ENCODE measurements around the gene BGN. TPM values are rescaled to one million over a fixed set of nuclear protein-coding genes. Genes with fewer than 3 reads are reported as not detected.

The BGN gene
- total RNA-seq, 1 experiment from 2014 or later = 2.9 TPM

DNA sequence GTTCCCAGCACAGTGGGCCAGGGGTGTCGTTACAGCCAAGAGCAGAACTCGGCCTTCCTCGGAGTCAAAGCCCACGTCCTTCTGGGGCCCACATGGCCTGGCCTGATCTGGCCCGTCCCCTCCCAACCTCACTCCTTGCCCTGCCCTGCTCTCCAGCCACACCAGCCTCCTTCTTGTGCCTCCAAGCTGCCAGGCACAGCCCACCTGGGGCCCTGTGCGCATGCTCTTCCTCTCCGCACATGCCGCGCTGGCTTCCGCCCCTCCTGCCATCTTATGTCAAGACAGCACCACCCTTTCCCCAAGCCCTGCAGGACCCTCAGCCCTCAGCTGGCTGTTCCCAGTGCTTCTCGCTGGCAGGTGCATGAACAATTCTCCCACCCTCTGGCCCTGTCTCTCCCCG lies 31.2 kb upstream of the BGN start:
- intact Hi-C loops (cut with micrococcal nuclease; ENCODE audit: unreplicated experiment) (no loop called here), in situ Hi-C loops (cut with HindIII; ENCODE audit: low pct_unique_long_range_greater_than_20kb, low sequenced_read_pairs) (no loop called here)
- ChIA-PET POLR2A (no interaction called here), CTCF (no interaction called here)
- H3K4me3 ChIP-seq (ENCODE audit: low read depth in 2 of 2, low read length in 2 of 2) = no peak overlapping the region
- no peaks in the 10 kb centered on the region for H3K36me3 ChIP-seq (ENCODE audit: control insufficient read depth, insufficient read depth, low read length)
- H3K9me3 ChIP-seq (ENCODE audit: control insufficient read depth, insufficient read depth, low read depth, low read length) = no peaks in the 10 kb centered on the region
- no TSS peak for BruUV-seq (replicated peaks)
- no peak for ATAC-seq
- TF ChIP-seq SIN3A (IDR thresholded peaks at IDR 0.05; ENCODE audit: borderline replicate concordance, insufficient read depth, low read depth, low read length) = no peak
- TF ChIP-seq, protein P1, sequence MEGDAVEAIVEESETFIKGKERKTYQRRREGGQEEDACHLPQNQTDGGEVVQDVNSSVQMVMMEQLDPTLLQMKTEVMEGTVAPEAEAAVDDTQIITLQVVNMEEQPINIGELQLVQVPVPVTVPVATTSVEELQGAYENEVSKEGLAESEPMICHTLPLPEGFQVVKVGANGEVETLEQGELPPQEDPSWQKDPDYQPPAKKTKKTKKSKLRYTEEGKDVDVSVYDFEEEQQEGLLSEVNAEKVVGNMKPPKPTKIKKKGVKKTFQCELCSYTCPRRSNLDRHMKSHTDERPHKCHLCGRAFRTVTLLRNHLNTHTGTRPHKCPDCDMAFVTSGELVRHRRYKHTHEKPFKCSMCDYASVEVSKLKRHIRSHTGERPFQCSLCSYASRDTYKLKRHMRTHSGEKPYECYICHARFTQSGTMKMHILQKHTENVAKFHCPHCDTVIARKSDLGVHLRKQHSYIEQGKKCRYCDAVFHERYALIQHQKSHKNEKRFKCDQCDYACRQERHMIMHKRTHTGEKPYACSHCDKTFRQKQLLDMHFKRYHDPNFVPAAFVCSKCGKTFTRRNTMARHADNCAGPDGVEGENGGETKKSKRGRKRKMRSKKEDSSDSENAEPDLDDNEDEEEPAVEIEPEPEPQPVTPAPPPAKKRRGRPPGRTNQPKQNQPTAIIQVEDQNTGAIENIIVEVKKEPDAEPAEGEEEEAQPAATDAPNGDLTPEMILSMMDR (IDR thresholded peaks at IDR 0.05) = no peak
- no peak for TF ChIP-seq TCF7L2 (IDR thresholded peaks at IDR 0.05; ENCODE audit: low read depth, low read length)
- no peak for TF ChIP-seq POLR2AphosphoS5 (IDR thresholded peaks at IDR 0.05; ENCODE audit: low read depth, low read length)
- TF ChIP-seq, protein P2, sequence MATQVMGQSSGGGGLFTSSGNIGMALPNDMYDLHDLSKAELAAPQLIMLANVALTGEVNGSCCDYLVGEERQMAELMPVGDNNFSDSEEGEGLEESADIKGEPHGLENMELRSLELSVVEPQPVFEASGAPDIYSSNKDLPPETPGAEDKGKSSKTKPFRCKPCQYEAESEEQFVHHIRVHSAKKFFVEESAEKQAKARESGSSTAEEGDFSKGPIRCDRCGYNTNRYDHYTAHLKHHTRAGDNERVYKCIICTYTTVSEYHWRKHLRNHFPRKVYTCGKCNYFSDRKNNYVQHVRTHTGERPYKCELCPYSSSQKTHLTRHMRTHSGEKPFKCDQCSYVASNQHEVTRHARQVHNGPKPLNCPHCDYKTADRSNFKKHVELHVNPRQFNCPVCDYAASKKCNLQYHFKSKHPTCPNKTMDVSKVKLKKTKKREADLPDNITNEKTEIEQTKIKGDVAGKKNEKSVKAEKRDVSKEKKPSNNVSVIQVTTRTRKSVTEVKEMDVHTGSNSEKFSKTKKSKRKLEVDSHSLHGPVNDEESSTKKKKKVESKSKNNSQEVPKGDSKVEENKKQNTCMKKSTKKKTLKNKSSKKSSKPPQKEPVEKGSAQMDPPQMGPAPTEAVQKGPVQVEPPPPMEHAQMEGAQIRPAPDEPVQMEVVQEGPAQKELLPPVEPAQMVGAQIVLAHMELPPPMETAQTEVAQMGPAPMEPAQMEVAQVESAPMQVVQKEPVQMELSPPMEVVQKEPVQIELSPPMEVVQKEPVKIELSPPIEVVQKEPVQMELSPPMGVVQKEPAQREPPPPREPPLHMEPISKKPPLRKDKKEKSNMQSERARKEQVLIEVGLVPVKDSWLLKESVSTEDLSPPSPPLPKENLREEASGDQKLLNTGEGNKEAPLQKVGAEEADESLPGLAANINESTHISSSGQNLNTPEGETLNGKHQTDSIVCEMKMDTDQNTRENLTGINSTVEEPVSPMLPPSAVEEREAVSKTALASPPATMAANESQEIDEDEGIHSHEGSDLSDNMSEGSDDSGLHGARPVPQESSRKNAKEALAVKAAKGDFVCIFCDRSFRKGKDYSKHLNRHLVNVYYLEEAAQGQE (IDR thresholded peaks at IDR 0.05; ENCODE audit: insufficient read depth in 1 of 2, low read depth in 2 of 2, low read length in 1 of 2) = no peak
- no peaks in the 10 kb centered on the region for H3K4me1 ChIP-seq (ENCODE audit: control insufficient read depth, insufficient read depth, low read length)
- no peaks in the 10 kb centered on the region for H3K27me3 ChIP-seq (ENCODE audit: control insufficient read depth, insufficient read depth, low read length)
- H3K27ac ChIP-seq (ENCODE audit: low read length) = no peak overlapping the region
- no peak for DNase-seq (ENCODE audit: low read depth, low spot score)

DNA sequence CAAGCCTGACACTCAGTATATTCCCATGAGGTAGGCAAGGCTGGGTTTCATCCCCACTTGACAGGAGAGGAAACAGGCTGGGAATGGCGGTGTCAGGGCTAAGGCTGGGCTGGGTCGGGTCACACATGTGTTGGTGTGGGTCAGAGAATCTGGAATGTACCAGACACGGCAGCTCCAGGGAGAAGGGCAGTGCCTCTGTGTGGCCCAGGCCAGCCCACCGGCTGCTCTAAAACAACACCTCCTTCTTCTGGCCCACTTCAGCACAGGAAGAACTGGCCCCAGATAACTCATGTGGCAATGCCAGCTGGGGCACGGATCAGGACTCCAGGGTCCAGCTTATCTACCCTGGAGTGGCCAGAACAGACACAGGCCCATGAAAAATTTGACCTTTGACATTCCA lies 30.7 kb upstream of the BGN start:
- no peaks in the 10 kb centered on the region for H3K4me1 ChIP-seq (ENCODE audit: control insufficient read depth, insufficient read depth, low read length)
- CTCF ChIA-PET = no interaction called here
- in situ Hi-C loops (cut with HindIII; ENCODE audit: low pct_unique_long_range_greater_than_20kb, low sequenced_read_pairs) = no loop called here
- POLR2A ChIA-PET = no interaction called here
- H3K27ac ChIP-seq (ENCODE audit: low read length) = no peak overlapping the region
- no peak overlapping the region for H3K4me3 ChIP-seq (ENCODE audit: low read depth in 2 of 2, low read length in 2 of 2)
- DNase-seq (ENCODE audit: low read depth, low spot score) = no peak
- no peaks in the 10 kb centered on the region for H3K36me3 ChIP-seq (ENCODE audit: control insufficient read depth, insufficient read depth, low read length)
- no peaks in the 10 kb centered on the region for H3K9me3 ChIP-seq (ENCODE audit: control insufficient read depth, insufficient read depth, low read depth, low read length)
- no peak for ATAC-seq
- no TSS peak for BruUV-seq (replicated peaks)
- intact Hi-C loops (cut with micrococcal nuclease; ENCODE audit: unreplicated experiment) = no loop called here
- H3K27me3 ChIP-seq (ENCODE audit: control insufficient read depth, insufficient read depth, low read length) = no peaks in the 10 kb centered on the region
- TF ChIP-seq SIN3A (IDR thresholded peaks at IDR 0.05; ENCODE audit: borderline replicate concordance, insufficient read depth, low read depth, low read length) = no peak

DNA sequence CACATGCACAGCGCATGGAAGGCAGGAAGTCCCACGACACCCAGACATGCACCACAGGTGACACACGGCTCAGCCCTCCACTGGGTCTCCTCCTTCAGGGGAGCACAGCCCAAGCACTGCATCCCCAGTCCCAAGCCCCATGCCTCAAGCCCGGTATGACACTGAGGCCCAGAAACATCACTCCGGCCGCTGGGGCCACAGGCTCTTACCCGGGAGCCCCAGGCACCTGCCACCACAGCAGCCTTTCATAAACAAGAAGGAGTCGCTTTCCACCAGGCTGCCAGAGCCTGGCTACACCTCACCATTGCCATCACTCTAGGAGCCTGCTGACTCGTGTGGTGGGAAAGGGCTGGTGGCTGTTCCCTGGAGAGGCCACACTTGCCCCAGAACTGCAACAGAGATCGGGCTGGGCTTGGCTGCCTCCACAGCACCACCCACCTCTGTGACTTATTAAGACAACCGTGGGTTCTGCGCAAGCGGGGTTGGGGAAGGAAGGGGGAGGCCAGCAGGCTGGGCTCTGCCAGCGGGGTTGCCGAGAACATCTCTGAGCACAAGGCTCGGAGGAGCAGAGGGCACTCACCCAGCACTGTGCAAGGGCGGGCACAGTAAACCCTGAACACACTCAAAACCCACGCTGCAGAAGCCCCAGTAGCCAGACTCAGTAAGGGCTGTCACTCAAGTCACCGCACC lies 28.9 kb upstream of the BGN start:
- H3K9me3 ChIP-seq (ENCODE audit: control insufficient read depth, insufficient read depth, low read depth, low read length) = no peaks in the 10 kb centered on the region
- ATAC-seq = no peak
- ChIA-PET POLR2A (interaction anchor here (0.6 kb wide), 1 partner anchor 28 kb away, joined by 7 read pairs; no protein-coding TSS in a partner anchor), CTCF (interaction anchor here (0.7 kb wide), 1 partner anchor 190 kb away, joined by 13 read pairs; no protein-coding TSS in a partner anchor)
- no peaks in the 10 kb centered on the region for H3K4me1 ChIP-seq (ENCODE audit: control insufficient read depth, insufficient read depth, low read length)
- H3K27ac ChIP-seq (ENCODE audit: low read length) = no peak overlapping the region
- BruUV-seq (replicated peaks) = no TSS peak
- no peaks in the 10 kb centered on the region for H3K36me3 ChIP-seq (ENCODE audit: control insufficient read depth, insufficient read depth, low read length)
- no peak overlapping the region for H3K4me3 ChIP-seq (ENCODE audit: low read depth in 2 of 2, low read length in 2 of 2)
- TF ChIP-seq, protein P2 (IDR thresholded peaks at IDR 0.05; ENCODE audit: insufficient read depth in 1 of 2, low read depth in 2 of 2, low read length in 1 of 2) = no peak
- TF ChIP-seq SIN3A (IDR thresholded peaks at IDR 0.05; ENCODE audit: borderline replicate concordance, insufficient read depth, low read depth, low read length) (no peak), POLR2AphosphoS5 (IDR thresholded peaks at IDR 0.05; ENCODE audit: low read depth, low read length) (no peak), TCF7L2 (IDR thresholded peaks at IDR 0.05; ENCODE audit: low read depth, low read length) (no peak)
- TF ChIP-seq, protein P1 (IDR thresholded peaks at IDR 0.05) = no peak
- no peak for DNase-seq (ENCODE audit: low read depth, low spot score)
- in situ Hi-C loops (cut with HindIII; ENCODE audit: low pct_unique_long_range_greater_than_20kb, low sequenced_read_pairs) (no loop called here), intact Hi-C loops (cut with micrococcal nuclease; ENCODE audit: unreplicated experiment) (no loop called here)
- H3K27me3 ChIP-seq (ENCODE audit: control insufficient read depth, insufficient read depth, low read length) = no peaks in the 10 kb centered on the region

Data from Panc1 (cell line).